HG03457 (cell line): Measurements from ENCODE around the gene KRT74.

Source experiments
- ATAC-seq: cut with Tn5 transposase; IDR thresholded peaks from one replicate; pipeline ENCODE4 v1.9.1; 2021; ENCODE audit warnings: moderate number of reproducible peaks; ENCODE audit not compliant: unreplicated experiment

The KRT74 gene

GRCh38 chr12:52575948-52576347 lies 2.3 kb upstream of the KRT74 start:
- no peak for ATAC-seq

- no peak for ATAC-seq
These were observed 1.6 kb upstream of the KRT74 start for GRCh38 chr12:52575256-52575655.

- ATAC-seq, result no peak
These were observed 337 bp downstream of the KRT74 start for GRCh38 chr12:52573306-52573705.

GRCh38 chr12:52570511-52570910 lies 3.1 kb downstream of the KRT74 start:
- no peak for ATAC-seq

GRCh38 chr12:52568111-52568510 lies 5.5 kb downstream of the KRT74 start:
- ATAC-seq, result no peak

GRCh38 chr12:52566847-52567291 lies 6.8 kb downstream of the KRT74 start:
- no peak for ATAC-seq

GRCh38 chr12:52564582-52564981 lies 9.1 kb downstream of the KRT74 start:
- no peak for ATAC-seq

- no peak for ATAC-seq
These were observed 11.7 kb downstream of the KRT74 start for GRCh38 chr12:52561880-52562449.

- no peak for ATAC-seq
These were observed 13.7 kb downstream of the KRT74 start for GRCh38 chr12:52559979-52560378.

- no peak for ATAC-seq
These were observed 14.7 kb downstream of the KRT74 start for GRCh38 chr12:52558781-52559445.

GRCh38 chr12:52557476-52557875 lies 16.2 kb downstream of the KRT74 start:
- ATAC-seq, result no peak

- ATAC-seq, result no peak
These were observed 18.1 kb downstream of the KRT74 start for GRCh38 chr12:52555577-52555976.

GRCh38 chr12:52552681-52553195 lies 20.9 kb downstream of the KRT74 start, which contains the start of gene KRT71:
Gene KRT71 (minus strand): TSS chr12:52553145. CDS start chr12:52553077, 68 bp downstream.
- no peak for ATAC-seq

- ATAC-seq, result no peak
These were observed 21.6 kb downstream of the KRT74 start for GRCh38 chr12:52552055-52552454.

- no peak for ATAC-seq
These were observed 22.3 kb downstream of the KRT74 start for GRCh38 chr12:52551216-52551865.

GRCh38 chr12:52546126-52546525 lies 27.5 kb downstream of the KRT74 start:
- ATAC-seq, result no peak

- ATAC-seq, result no peak
These were observed 29.4 kb downstream of the KRT74 start for GRCh38 chr12:52543985-52544883.

GRCh38 chr12:52542785-52543318 lies 30.8 kb downstream of the KRT74 start:
- no peak for ATAC-seq

- no peak for ATAC-seq
These were observed 31.5 kb downstream of the KRT74 start for GRCh38 chr12:52542157-52542556.

GRCh38 chr12:52541709-52542108 lies 31.9 kb downstream of the KRT74 start:
- no peak for ATAC-seq

GRCh38 chr12:52540531-52540930 lies 33.1 kb downstream of the KRT74 start:
- no peak for ATAC-seq
